Panc1 (cell line): ENCODE measurements around the gene DGLUCY.

ENCODE experiments used
- POLR2AphosphoS5 ChIP-seq: IDR thresholded peaks from 2 replicates; pipeline ENCODE4 v1.6.1; 2012; ENCODE audit warnings: mild to moderate bottlenecking, low read depth, low read length, moderate library complexity
- SIN3A ChIP-seq: IDR thresholded peaks from 2 replicates; pipeline ENCODE4 v1.6.1; 2012; ENCODE audit warnings: low read depth, mild to moderate bottlenecking, low read length, moderate library complexity, borderline replicate concordance; ENCODE audit not compliant: insufficient read depth
- TCF7L2 ChIP-seq: IDR thresholded peaks from 2 replicates; pipeline ENCODE4 v1.6.1; 2011; ENCODE audit warnings: mild to moderate bottlenecking, low read depth, low read length, inconsistent platforms
- TF ChIP-seq, protein P1 (sequence below): fragments of 450-650 bp; IDR thresholded peaks from 2 replicates; pipeline ENCODE4 v1.5.1; 2017; ENCODE audit warnings: mild to moderate bottlenecking
- TF ChIP-seq, protein P2 (sequence below), 2 experiments: IDR thresholded peaks; 2 replicates each; pipeline ENCODE4 v1.6.1; 2011 to 2012; ENCODE audit warnings: low read depth in 2 of 2, control low read depth in 1 of 2, low read length in 1 of 2, mild to moderate bottlenecking in 1 of 2, moderate library complexity in 1 of 2; ENCODE audit not compliant: insufficient read depth in 1 of 2

DNA sequence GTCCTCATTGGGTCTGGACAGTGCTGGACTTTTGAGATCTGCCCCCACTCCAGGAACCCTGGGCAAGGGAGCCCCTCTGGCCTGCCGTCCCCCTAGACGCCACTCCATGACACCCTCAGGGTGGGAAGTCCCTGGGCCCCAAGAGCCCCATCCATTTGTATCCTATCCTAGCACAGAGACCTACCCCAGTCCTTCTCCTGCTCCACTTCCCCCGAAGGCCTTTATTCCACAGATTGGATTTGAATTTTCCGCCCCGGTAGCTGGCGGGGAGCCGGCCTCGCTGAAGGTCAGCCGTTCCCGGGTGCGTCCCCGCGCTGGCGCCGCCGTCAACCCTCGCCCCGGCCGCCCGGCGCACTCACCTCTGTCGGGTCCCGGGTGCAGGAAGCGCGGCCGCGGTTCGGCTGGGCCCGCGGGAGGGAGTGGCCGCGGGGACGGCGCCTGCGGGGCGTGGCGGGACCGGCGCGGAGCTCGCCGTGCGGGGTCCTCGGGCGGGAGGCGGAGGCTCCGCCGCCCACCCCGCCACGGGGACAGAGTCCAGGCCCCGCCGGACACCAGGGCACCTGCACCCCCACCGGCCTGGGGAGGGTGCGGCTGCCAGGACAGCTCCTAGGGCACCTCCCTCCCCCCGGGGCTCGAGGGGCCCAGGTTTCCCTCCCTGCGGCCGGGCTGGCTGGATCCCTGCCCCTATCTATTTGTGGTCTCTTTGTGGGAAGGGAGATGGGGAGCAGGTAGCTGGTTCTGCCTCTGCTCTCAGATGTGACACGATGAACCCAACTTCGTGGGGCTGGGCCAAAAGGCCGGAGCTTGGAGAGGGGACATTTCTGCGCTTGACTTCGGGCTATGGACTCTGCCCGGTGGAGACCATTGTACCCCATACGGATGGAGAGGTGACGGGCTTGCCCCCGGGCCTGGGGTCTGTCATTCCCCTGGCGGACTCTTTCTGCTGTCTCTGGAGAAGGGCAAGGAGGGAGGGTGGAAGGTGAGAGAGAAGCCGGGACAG lies 150.6 kb downstream of the DGLUCY start:
- TF ChIP-seq, protein P1, sequence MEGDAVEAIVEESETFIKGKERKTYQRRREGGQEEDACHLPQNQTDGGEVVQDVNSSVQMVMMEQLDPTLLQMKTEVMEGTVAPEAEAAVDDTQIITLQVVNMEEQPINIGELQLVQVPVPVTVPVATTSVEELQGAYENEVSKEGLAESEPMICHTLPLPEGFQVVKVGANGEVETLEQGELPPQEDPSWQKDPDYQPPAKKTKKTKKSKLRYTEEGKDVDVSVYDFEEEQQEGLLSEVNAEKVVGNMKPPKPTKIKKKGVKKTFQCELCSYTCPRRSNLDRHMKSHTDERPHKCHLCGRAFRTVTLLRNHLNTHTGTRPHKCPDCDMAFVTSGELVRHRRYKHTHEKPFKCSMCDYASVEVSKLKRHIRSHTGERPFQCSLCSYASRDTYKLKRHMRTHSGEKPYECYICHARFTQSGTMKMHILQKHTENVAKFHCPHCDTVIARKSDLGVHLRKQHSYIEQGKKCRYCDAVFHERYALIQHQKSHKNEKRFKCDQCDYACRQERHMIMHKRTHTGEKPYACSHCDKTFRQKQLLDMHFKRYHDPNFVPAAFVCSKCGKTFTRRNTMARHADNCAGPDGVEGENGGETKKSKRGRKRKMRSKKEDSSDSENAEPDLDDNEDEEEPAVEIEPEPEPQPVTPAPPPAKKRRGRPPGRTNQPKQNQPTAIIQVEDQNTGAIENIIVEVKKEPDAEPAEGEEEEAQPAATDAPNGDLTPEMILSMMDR = no peak
- TF ChIP-seq, protein P2, sequence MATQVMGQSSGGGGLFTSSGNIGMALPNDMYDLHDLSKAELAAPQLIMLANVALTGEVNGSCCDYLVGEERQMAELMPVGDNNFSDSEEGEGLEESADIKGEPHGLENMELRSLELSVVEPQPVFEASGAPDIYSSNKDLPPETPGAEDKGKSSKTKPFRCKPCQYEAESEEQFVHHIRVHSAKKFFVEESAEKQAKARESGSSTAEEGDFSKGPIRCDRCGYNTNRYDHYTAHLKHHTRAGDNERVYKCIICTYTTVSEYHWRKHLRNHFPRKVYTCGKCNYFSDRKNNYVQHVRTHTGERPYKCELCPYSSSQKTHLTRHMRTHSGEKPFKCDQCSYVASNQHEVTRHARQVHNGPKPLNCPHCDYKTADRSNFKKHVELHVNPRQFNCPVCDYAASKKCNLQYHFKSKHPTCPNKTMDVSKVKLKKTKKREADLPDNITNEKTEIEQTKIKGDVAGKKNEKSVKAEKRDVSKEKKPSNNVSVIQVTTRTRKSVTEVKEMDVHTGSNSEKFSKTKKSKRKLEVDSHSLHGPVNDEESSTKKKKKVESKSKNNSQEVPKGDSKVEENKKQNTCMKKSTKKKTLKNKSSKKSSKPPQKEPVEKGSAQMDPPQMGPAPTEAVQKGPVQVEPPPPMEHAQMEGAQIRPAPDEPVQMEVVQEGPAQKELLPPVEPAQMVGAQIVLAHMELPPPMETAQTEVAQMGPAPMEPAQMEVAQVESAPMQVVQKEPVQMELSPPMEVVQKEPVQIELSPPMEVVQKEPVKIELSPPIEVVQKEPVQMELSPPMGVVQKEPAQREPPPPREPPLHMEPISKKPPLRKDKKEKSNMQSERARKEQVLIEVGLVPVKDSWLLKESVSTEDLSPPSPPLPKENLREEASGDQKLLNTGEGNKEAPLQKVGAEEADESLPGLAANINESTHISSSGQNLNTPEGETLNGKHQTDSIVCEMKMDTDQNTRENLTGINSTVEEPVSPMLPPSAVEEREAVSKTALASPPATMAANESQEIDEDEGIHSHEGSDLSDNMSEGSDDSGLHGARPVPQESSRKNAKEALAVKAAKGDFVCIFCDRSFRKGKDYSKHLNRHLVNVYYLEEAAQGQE (IDR thresholded peaks at IDR 0.05; ENCODE audit: insufficient read depth in 1 of 2, low read depth in 2 of 2, low read length in 1 of 2) = no peak
- TF ChIP-seq SIN3A = no peak
- TF ChIP-seq TCF7L2 = no peak
- no peak for TF ChIP-seq POLR2AphosphoS5
